NCI-H2171 (cell line): ENCODE results near the gene PTPN1.
A peak's percentile ranks its signal among the peaks of the same experiment; 100 is the strongest.
"Not testable (repeated sequence)": the region's sequence is repeated elsewhere in the genome, so short reads cannot be mapped to it uniquely, and the experiment has no call there.

Experiments
- DNase-seq: peaks from one replicate; lab custom pipeline; 2025; lab: John Stamatoyannopoulos, UW

PTPN1 gene

DNA sequence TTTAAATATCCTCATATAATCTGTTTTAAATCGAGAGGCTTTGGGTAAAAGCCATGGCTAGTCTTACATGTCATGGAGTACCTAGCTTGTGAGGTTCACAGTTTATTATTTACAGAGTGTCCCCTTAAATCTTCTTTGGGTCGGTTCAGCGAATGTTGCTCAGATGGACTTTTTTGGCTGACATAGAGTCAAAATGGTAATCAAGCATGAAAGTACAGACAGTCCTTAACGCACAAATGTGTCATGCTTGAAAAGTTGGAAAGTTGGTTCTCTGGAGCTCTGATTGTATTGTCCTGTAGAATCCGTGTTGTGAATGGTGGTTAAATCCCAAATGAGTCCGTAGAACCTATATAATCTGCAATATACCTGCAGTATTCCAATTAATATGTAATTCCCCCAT is 22.0 kb downstream of the PTPN1 start:
- DNase-seq = no peak

DNA sequence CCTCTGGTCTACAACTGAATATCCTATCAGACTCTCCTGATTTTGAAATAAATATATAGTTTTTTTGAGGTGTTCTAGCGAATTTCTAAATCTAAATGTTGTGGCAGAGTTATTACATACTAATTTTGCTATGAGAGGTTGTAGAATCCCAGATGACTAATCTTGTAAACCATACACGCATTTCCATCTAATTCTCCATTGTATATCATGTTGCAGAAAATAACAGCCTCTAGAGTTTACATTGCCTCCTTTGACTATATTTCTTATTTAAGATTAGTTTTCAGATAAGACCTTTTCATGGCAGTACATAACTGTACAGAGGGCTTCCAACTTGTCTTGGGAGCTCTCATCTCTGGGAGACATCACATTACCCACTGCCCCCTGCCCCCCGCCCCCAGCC is 22.9 kb downstream of the PTPN1 start:
- DNase-seq = no peak

DNA sequence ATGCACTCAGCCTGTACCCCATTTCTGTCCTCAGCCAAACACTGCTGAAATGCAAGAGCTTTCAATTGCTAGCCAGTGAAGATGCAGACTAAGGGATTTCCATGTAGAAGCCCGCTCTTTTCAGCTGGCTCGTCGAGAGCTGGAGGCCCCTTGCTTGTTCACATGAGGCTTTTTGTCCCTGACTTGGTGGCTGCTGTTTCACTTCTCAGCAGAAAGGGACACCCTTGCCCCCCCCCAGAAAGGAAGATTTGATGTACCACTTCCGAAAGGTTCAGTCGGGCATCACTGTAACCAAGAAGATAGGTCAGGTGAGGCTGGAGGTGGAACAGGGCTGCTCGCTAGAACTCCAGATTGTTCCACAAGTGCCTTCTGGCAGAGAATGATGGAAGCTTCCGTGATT is 23.3 kb downstream of the PTPN1 start:
- no peak for DNase-seq

DNA sequence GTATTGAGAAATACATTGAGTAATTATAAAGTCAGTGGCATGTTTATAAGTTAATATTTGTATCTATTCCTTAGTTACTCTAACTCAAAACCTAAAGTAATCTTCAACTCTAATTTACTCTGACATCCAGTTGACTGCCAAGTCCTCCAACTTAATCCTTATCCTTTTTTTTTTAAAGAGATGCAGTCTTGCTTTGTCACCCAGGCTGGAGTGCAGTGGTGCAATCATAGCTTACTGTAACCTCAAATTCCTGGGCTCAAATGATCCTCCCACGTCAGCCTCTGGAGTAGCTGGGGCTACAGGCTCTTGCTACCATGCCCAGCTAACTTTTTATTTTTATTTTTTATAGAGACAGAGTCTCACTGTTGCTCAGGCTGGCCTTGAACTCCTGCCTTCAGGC is 24.4 kb downstream of the PTPN1 start:
- DNase-seq = no peak

DNA sequence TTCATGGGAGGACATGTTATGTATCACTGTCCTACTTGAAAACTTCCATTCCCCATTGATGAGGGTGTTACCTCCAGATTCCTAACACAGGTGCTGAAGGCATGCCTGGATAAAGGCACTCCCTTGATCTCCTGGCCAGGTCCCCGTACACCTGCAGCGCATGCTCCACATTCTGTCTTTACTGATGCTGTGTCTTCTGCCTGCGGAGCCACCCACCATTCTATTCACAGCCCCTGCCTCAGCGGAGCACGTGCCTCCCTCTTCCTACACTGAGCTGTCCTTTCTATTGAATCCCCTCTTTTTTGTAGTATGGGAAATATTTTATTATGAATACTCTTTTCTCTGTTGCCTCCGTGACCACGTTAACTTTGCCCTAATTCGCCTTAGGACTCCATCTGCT is 25.0 kb downstream of the PTPN1 start:
- no peak for DNase-seq

DNA sequence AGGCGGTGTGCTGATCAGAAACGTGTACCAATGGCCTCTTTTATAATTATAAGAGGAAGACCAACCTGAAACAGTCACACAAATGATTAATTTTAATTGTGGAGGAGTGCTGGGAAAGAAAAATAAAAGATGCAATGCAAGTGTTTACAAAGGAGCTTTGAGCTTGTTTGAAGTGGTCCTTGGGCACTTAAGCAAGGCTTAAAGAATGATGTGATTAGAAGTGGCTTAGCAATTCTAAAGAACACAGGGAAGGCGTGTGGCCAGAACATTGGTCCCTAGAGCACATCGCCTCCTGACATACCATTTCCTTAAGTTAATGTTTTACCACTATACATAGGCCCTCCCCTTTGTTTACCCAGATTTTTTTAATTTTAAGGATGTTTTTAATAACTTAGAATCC is 26.1 kb downstream of the PTPN1 start:
- DNase-seq = no peak

DNA sequence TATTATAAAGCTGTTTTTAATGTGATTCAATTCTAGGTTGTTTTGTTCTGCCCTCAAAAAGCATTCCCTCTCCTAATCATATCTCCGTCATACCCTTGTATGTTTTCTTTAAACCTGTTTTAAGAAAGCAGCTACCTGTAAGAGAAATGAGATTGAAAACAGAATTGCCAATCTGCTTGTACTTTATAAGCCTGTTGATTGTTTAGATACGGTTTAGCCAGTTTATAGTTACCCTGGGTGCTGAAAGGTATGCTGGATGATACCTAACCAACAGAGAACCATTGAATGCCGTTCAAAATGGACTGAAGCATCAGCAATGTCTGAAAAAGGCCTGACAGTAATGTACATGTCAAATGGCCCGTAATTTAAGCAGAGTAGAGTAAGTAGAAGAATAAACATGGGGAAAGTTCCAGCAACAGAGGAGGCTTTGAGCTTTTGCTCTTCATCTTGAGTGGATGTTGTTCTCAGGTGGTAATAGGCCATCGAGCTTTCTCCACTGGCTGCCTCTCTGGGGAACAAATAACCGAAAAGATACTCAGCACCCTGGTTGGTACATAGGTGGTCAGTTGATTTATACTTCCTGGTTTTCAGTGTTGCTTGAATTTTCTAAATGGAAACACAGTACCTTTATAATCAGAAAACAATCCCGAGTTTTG is 27.5 kb downstream of the PTPN1 start:
- no peak for DNase-seq

DNA sequence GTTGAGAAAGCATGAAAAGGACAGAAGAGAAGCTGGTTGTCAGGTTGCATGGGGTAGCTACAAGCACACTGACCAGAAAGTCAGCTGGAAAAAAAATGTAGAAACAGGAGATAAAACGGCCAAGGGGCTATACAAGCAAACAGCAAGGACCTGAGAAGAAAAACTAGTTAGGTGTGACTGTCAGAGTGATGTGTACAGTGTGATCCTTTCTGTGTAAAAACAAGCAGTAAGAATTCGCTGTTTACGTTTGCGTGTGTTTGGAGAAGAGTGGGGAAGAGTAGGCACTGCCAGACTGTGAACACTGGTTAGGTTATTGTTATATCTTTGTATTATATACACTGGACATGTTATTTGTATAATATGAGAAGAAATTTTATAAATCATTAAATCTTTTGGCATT is 28.1 kb downstream of the PTPN1 start:
- DNase-seq = no peak

DNA sequence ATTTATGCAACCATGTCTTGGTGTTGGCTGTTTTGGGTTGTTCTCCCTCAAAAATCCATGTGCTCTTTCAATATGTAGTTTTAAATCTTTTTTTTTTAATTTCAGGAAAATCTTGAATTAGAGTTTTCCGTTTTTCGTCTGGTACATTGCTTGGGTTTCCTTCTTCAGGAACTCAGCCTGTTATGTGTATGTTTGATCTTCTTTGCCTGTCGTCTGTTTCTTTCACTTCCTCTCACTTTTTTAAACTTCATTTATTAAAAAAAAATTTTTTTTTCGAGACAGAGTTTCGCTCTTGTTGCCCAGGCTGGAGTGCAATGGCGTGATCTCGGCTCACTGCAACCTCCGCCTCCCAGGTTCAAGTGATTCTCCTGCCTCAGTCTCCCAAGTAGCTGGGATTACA is 29.6 kb downstream of the PTPN1 start:
- DNase-seq = not testable (repeated sequence)

DNA sequence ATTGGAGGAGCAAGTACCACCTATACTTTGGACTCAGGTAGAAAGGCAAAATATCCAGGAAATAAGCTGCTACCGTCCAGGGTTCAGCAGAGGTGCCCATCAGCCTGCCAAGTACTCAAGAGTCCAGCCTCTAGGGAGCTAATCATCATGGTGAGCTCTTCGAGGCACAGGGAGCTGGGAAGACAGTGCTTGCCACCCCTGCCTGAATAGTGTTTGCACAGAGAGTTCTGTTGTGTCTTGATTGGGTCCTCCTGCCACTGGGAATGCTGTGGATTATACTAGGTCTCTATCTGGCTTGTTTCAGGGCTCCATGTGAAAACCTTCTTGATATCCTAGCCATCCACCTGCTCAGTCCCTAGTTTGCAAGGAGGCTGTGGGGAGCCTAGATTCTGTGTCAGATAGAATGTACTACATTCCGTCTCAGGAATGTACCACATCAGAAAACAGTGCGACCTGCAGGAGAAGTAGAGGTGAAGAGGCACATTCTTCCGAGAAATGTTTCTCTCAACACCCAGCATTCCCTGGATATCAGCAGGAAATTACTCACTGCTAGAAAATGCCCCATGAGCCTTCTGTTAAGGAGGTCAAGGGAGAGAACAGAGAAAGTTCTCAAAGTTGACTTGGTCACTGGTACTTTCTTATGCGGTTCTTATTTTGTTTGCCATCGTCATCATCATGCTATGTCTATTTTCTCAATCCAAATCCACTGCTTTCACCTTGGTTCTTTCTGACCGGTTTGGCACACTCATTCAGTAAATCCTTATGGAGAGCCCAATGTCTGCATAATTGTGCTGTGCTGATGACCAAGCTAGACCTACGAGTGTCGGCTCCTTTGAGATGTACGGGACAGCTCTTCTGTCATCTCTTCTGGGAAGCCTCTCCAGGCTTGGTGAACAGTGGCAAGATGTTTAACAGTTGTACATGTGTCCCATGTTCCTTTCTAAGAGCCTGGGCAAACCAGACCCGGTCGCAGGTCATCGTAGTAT is 30.7 kb downstream of the PTPN1 start:
- DNase-seq = no peak

DNA sequence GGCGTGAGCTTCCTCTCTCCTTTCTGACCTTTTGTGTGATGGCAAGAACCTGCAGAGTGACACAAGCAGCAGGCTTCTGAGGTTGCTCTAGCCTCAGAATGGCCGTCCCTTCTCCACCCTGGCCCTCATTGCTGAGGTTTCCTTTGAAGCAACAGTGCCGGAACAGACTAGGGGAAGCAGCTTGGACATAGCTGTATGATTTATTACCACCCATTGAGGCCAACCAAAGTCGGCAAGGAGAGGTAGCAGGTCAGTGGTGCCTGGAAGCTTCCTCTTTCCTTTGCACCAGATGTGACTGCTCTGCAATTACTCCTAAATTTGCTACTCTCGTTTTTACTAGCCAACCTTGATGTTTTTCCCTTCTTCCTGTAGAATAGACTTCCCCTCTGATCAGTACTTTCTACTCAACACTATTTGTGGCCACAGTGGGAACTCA is 31.4 kb downstream of the PTPN1 start:
- DNase-seq = no peak

DNA sequence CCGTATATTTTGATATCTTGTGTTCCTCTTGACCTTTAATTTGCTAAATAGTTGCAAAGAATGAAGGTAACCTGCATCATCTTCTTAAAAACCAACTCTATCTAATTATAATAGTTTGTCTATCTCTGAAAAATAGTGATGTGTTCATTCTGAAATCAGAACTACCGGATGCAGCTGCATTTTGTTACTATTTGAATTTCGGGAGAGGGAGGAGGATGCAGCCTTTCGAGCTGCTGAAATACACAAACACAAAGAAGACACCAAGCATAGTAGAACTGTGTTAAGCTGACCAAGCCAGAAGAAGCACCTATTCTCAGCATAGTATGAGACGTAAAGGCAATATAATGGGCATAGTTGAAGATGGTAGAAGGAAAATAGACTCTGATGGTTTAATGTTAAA is 33.1 kb downstream of the PTPN1 start:
- DNase-seq = no peak

DNA sequence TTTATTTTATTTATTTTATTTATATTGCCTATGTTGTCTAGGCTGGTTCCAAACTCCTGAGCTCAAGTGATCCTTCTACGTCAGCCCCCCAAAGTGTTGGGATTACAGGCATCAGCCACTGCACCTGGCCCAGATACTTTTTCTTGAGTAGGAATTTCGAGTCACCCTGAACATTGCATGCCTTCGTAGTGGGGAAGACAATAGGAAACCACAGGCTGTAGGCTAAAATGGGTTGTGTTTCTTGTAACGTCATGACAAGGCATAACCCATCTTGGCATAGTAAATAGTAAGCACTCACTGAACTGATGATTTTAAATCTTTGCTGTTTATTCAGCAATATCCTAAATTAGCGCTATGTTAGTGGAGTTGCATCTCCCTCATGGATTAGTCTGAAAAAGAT is 34.9 kb downstream of the PTPN1 start:
- no peak for DNase-seq

DNA sequence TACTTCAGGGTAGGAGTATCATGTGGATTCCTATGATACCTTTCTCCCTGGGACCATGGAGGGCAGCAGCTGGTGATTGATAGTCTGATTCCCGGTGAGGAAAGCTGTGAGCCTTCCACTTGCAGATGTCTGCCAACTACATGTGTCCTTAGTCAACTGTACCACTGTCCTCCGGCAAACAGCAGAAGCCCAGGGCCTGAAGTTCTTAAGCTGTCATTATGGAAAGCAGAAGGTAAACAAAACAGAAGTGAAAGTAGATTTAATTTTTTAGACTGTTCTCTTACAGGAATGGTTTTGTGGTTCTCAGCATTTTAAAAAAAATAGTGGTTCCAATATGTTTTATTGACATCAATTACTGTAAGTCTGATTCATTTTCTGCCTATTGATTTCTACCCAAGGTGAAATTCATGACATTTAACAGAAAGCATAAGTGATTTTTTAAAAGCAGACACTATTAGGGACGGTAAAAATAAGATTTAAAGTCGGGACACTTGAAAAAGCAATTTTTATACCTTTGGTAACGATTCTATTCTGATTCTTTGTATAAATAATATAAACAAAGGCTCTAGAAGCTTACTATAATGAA is 36.6 kb downstream of the PTPN1 start:
- DNase-seq = no peak

DNA sequence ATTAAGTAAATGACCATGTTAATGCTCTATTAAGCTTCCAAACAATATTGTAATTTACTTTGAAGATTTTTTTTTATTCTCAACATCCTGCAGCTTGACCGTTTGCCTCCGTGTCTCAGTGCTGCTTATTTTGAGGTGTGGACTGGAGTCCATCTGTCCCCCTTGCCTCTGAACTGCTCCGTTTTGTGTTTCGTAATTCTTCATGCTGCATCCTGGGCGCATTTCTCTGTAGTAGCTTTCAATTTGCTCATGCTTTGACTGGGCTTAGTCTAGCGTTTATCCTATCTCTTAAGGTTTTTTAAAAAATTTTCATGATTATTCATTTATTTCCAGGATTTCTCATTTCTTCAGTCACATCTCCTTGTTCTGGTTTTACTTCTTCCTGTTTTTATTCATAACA is 37.8 kb downstream of the PTPN1 start:
- no peak for DNase-seq

DNA sequence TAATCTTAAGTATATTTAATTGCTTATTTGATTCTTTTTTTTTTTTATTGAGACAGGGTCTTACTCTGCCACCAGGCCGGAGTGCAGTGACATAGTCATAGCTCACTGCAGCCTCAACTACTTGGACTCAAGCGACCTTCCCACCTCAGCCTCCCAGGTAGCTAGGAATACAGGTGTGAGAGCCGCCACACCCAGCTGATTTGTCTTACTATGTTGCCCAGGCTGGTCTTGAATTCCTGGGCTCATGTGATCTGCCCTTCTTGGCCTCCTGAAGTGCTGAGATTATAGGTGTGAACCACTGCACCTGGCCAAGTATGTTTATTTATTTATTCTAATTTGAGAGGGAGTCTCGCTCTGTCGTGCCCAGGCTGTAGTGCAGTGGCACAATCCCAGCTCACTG is 38.2 kb downstream of the PTPN1 start:
- no peak for DNase-seq

DNA sequence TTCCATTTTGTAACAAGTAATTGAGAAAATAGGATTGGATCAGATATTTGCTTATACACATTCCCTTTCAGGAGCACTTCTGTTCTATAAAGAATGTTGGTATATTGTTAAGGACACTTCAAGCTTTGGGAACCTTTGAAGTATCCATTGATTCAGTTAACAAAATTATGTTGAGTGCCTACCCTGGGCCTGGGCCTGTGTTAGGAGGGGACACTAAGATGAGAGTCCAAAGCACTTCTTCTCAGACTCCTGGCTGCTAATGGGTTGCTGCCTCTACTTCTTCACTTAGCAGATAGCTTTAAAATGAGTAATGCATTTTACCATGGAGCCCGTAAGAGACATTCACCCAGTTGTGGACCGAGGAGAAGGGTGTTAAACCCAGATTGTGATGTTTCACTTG is 40.3 kb downstream of the PTPN1 start:
- DNase-seq = no peak

DNA sequence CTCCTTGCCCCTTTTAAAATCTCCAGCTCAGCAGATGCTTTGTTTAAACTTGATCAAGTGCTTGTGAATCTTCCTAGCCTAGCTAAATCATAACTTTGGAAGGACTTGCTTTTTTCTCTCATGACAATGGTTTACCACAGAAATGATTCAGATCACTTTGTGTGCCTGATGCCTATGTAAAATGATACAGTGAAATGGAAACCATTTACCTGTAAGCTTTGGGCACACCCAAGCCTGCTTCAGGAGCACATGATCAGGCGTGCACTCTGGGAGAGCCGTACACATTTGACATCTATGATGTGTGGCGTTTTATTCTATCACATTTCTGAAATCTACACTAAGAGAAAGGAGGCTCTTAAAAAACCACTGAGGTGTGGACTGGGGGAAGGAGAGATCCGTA is 41.1 kb downstream of the PTPN1 start:
- DNase-seq = peak; percentile 84

DNA sequence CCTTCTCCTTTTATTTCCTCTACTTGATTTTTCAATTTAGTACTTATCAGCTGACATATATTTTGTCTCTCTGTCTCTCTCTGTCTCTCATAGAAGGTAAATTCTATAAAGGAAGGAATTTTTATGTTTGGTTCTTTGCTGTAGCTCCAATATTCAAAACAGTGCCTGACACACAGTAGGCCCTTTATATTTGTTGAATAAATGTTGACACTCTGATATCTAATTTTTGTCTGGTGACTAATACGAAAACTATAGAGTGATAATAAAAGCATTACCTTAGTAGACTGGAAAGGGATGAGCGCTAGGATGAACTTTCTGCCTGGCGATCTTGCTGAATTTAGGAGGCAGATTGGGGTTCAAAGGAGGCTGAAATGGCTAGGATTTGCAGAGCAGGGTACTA is 42.8 kb downstream of the PTPN1 start:
- no peak for DNase-seq

DNA sequence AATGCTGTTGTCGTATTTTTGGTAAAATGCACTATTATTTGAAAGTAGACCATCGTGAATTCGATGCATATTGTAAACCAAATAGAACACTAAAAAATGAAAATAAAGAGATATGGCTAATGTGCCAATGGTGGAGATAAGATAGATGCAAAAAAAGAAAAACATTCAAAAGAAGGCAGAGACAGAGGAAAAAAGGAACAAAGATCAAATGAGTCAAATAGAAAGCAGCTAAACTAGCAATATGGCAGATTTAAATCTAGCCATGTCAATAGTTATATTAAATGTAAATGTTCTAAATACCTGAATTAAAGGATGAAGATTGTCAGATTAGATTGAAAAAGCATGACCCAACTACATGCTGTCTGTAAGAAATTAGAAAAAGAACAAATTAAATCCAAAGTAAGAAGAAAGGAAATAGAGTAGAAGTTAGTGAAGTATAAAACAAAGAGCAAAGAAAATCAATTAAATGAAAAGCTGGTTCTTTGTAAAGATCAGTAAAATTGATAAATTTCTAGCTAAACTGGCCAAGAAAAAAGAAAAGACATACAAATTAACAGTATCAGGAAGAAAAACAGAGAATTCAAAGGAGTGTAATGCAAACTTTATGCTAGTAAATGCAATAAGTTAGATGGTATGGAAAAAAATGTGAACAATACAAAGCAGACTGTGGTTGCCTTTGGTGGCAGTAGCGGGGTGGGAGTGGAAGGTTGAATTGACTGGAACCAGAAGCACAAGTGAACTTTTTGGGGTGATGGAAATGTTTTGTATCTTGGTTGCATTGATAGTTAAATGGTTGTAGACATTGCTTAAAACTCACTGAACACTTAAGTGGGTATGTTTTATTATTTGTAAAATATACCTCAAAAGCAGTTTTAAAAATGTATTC is 44.8 kb downstream of the PTPN1 start:
- no peak for DNase-seq

DNA sequence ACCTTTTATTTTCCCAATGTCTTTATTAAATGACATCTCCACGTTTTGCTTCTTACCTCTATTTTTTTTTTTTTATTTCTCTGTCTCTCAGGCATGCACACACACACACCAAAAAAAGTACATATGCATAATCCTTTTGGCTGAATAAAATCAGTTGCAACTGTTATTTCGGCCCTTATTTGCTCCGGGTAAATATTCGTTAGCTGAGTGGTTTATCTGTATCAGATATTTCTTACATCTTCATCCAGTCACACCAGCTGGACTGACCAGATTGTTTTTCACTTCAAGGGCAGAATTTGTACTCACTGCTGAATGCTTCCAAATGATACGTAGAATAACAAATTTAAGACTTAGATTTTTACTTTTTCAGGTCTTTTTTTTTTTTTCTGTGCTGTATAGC is 45.5 kb downstream of the PTPN1 start:
- no peak for DNase-seq

DNA sequence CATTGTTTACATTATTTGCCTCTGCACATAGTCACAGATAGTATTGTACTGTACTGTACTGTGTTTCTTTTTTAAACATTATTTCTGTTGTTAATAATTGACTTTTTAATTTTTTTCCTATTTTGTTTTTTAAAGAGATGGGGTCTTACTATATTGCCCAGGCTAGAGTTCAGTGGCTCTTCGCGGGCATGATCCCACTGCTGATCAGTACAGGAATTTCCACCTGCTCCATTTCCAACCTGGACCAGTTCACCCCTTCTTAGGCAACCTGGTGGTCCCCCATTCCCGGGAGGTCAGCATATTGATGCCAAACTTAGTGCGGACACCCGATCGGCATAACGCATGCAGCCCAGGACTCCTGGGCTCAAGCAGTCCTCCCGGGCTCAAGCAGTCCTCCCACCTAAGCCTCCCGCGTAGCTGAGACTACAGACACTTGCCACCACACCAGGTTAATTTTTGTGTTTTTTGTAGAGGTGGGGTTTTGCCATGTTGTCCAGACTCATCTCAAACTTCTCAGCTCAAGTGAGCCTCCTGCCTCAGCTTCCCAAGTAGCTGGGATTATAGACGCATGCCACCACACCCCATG is 47.5 kb downstream of the PTPN1 start:
- DNase-seq = no peak
